NT2/D1 (cell line): ENCODE data around the gene RPS6KA2.

Experiments
- SUZ12 ChIP-seq: IDR thresholded peaks from 2 replicates; pipeline ENCODE4 v1.6.1; 2011; ENCODE audit not compliant: insufficient read length, insufficient read depth; ENCODE audit errors: extremely low read depth
- YY1 ChIP-seq: IDR thresholded peaks from 2 replicates; pipeline ENCODE4 v1.6.1; 2011; ENCODE audit not compliant: insufficient read length, insufficient read depth
- ZNF274 ChIP-seq: IDR thresholded peaks from 2 replicates; pipeline ENCODE4 v1.6.1; 2011; ENCODE audit warnings: mild to moderate bottlenecking, low read depth, low read length

DNA sequence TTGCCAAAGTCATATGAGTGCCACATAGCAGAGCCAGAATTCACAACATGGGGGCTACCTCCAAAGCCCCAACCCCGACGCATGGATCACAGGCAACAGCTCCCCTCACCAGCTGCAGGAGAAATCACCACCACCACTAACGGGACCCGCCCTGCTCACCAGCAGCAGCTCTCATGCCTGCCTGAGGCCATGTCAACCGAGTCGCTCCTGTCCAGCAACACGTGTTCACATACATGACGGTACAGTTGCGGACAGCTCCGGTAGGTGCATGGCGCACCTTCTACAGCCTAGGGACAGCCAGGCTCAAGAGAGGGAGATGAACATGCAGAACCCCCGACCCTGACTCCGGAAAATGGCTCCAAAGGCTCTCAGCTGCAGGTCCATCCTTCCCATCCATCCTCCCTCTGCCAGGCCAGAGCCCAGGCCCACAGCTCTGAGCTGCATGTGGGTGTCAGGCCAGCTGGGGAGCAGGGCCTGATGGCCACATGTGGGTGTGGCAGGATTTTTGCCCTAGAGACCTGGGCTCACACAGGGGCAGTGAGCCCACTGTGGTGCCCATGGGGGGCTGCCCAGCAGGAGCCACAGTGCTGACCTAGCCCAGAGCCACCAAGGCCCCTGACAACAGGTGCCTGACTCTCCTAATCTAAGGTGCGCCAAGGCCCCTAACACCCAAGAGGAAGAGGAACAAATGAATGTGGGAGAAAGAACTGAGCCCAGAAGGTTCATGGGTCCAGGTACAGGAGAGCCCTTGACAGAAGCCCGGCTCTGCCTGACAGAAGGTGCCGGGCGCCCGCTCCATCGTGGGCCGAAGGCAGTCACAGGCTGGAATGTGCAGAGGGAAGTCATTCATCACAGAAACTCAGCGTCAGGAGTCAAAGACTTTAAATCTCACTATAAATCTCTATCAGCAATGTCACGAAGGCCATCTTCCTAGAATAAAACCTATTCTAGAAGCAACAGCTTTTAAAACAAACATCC, 10.5 kb downstream of the RPS6KA2 start:
- no peak for TF ChIP-seq YY1
- no peak for TF ChIP-seq ZNF274
- no peak for TF ChIP-seq SUZ12
